ENCODE data around the gene KBTBD13.

The KBTBD13 gene

GRCh38 chr15:65076486-65077290 is at the start of gene KBTBD13:
KBTBD13 (plus strand) TSS chr15:65076746; CDS start chr15:65076816, 70 bp downstream.
- H3K27ac ChIP-seq = no peak within 1 kb of the TSS
- TF ChIP-seq, protein P1, sequence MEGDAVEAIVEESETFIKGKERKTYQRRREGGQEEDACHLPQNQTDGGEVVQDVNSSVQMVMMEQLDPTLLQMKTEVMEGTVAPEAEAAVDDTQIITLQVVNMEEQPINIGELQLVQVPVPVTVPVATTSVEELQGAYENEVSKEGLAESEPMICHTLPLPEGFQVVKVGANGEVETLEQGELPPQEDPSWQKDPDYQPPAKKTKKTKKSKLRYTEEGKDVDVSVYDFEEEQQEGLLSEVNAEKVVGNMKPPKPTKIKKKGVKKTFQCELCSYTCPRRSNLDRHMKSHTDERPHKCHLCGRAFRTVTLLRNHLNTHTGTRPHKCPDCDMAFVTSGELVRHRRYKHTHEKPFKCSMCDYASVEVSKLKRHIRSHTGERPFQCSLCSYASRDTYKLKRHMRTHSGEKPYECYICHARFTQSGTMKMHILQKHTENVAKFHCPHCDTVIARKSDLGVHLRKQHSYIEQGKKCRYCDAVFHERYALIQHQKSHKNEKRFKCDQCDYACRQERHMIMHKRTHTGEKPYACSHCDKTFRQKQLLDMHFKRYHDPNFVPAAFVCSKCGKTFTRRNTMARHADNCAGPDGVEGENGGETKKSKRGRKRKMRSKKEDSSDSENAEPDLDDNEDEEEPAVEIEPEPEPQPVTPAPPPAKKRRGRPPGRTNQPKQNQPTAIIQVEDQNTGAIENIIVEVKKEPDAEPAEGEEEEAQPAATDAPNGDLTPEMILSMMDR (conservative IDR thresholded peaks at IDR 0.05) = no peak

DNA sequence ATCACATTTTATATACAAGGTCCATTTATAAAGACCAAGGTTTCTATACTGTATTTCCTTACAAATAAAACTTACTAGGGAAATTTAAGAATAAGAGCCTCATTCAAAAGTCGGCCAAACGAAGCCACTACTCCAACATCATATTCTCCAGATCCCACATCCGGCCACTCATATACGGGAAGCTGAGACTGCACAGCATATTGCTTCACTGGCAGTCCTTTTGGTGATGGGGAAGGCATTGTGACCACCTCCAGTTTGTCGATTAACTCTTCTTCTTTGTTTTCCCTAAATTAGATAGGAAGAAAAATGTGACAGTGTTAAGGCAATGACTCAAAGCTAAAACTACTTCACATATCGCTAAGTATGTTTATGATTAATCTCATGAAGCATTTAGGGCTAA is 49.8 kb upstream of the KBTBD13 start:
- H3K27ac ChIP-seq = no peak overlapping the region
- TF ChIP-seq, protein P1 (conservative IDR thresholded peaks at IDR 0.05) = no peak

DNA sequence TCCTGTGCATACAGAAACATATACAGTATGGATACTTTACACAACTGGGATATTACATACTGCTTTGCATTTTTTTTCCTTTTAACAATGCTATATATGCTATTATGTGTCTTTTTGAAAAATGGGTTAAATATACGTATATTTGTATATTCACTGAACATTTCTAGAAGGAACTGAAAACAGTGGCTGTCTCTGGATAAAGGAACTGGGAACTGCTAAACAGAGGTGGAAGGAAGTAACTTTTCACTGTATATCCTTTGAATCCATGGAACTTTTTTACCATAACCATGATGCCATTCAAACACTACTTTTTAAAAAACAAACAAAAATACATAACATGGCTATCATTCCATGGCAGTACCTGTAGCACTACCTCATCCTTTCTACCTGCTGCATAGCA is 49.0 kb upstream of the KBTBD13 start:
- H3K27ac ChIP-seq = no peak overlapping the region

GRCh38 chr15:65028338-65028737 is 48.2 kb upstream of the KBTBD13 start:
- peak overlapping the region; percentile 85 for H3K27ac ChIP-seq
- TF ChIP-seq, protein P1 (conservative IDR thresholded peaks at IDR 0.05) = no peak

More for the DNA sequence above, 49.0 kb upstream of the KBTBD13 start:
- TF ChIP-seq, protein P1 (conservative IDR thresholded peaks at IDR 0.05) = no peak

GRCh38 chr15:65028921-65029735 is 47.4 kb upstream of the KBTBD13 start, which contains the start of gene MTFMT:
MTFMT (minus strand) TSS chr15:65029639; CDS start chr15:65029613, 26 bp downstream.
- H3K27ac ChIP-seq = peak within 1 kb of the TSS; percentile 85
- TF ChIP-seq, protein P1 (conservative IDR thresholded peaks at IDR 0.05) = peak; percentile 21

GRCh38 chr15:65029736-65030208 is 46.8 kb upstream of the KBTBD13 start:
- TF ChIP-seq, protein P1 (conservative IDR thresholded peaks at IDR 0.05) = no peak
- H3K27ac ChIP-seq = peak overlapping the region; percentile 85; the same call in 1 of the 2 replicates

All from VCaP (cell line).